HG03108 (cell line): ENCODE data around the gene CDH4.

Experiments used
- ATAC-seq: cut with Tn5 transposase; IDR thresholded peaks from one replicate; pipeline ENCODE4 v1.9.1; 2021; ENCODE audit warnings: moderate library complexity; ENCODE audit not compliant: unreplicated experiment

Gene CDH4

DNA sequence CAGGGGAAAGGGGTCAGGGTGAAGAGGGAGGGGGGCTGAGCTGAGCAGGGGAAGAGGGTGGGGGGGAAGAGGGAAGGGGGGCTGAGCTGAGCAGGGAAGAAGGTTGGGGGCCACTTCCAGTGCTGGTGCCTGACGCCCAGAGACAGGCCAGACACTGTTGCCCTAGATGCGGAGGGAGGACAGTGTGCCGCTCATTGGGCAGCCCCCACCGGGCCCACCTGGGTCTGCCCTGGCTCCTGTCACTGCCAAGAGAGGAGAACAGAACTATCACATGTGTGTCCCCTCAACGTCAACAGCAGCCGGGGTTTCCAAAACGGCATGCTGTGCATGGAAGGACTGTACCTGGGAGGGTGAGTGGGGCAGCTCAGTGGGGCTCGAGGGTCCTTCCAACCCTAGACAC is 342.1 kb downstream of the CDH4 start:
- no peak for ATAC-seq

DNA sequence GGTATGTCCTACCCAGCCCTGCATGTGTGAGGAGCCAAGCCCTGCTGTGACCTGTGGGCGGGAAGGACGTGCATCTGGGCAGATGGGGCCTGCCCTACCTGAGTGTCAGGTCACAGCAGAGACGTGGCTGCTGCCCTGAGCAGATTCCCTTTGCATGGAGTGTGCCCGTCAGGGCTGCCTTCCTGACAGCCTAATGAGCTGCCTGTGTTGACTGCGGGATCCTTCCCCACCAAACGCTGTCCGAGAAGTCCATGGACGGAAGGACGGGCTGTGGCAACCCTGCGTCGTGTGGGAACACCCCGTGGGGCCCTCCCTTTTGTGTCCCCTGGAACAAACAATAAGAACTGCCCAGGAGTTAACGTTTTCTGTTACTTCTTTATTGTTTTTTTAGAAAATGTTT is 343.2 kb downstream of the CDH4 start:
- ATAC-seq: no peak

DNA sequence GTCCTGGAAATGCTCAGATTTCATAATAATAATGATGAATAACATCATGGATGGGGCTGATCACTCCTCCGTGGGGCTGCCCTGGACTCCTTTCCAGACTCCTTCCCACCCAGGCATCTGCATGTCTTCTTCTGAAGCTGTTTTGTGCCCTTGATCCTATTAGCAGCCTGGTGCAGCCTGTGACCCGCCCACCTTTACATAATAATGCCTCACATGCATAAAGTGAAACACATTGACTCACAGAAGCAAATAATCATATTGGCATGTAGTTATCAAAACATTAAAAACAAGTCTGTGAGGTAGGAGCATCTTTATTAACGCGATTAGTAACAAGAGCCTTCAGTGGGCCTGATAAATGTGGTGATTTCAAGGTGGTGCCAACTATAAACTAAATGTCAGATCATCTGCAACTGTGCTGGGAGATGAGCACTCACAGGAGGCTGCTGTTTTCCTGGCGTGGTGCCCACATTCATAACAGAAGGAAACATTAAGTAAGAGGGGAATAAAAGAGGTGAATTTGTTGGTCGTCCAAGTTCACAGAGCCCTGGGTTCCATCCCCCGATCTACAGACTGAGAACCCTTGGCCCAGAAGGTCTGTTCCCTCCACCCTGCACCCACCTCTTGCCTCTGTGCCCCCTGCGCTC is 344.7 kb downstream of the CDH4 start:
- ATAC-seq: no peak

DNA sequence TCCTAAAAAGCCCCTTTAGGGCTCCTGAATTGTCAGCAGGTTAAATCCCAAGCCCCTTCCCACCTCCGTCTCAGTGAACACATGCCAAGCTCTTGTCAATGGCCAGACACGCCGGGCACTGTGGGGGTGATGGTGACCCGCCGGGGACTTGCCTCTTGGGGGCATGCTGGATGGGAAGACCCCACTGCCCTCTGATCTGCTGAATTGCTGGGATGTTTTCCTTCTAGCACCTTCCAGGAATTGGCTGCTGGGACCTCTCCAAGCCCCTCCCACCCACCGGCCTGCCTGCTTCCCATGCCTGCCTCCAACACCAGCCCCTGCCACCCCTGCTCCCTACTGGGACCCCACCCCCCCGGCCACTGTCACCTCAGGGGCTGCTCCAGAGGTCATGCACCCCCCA is 345.9 kb downstream of the CDH4 start:
- ATAC-seq: no peak

DNA sequence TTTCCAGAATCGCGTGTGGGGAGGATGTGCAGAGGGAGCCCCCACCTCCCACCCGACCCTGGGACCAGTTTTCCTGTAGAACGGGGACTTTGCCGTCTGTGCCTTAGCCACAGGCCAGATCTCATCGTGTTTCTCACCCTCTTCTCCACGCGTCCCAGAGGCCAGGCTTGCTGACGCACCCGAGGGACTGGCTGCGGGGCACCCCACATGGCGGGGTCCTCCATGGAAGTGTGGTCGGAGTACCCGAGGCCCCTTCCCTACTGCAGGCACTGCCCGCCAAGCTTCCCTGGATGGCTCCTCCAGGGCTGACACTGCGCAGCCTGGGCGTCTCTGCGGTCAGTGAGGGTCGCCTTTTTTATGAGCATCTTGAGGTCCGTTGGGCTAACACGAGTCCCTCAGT is 346.5 kb downstream of the CDH4 start:
- no peak for ATAC-seq

DNA sequence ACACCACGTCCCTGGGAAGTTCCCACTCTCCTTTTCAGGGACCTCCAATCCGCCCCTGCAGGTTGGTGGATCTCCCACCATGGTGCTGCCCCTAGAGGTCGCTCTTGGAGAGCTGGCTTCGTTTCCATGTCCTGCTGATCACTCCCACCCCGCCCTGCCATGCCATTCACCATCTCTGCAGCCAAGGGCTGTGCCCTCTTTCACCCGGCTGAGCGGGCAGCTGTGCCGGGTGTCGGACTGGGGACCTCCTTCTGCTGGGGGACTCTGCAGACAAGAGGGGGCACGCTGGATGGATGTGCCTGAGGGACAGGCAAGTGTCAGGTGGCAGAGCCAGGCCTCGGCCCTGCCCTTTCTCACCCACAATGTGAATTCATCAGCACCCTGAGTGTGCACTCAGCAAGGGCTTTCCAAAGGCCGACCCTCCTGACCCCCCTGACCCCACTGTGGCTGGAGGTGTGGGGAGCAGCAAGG is 347.0 kb downstream of the CDH4 start:
- ATAC-seq: no peak

DNA sequence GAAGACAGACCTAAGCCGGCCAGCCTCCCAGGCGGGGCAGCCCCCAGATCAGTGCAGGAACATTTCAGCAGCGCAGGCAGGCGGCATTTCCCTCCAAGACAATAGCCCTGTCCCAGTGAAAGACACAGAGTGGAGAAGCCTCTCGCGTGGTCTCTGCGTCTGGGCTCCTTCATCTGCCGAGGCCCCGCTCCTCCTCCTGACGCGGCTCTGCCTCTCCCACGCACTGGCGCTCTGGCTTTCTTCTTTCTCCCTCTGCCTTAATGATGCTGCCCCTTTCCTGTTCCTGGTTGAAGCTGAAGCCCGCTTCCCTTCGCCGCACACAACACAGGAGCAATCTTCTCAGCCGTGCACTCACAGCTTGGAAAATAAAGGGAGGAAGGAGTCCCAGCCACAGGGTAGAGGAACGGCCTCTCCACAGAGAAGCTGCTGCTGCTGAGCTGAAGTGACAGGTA is 347.5 kb downstream of the CDH4 start:
- no peak for ATAC-seq

DNA sequence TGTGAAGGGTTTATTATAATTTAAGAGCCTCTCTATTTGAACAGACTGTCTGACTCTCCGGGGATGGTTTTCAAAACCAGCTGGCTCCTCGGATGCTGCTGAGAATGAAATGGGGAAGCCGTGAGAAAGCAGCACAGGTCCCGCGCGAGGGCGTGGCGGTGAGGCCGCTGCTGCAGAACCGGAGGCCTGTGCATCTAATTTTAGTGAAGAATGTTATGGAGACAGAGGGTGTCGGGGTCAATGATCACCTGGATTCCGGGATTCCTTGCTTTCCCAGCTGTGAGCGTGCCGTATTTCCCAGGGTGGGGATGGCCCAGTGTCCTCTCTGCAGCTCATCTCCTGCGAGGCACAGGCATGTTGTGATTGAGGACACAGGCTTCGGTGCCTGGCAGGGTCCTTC is 348.0 kb downstream of the CDH4 start:
- ATAC-seq: no peak

DNA sequence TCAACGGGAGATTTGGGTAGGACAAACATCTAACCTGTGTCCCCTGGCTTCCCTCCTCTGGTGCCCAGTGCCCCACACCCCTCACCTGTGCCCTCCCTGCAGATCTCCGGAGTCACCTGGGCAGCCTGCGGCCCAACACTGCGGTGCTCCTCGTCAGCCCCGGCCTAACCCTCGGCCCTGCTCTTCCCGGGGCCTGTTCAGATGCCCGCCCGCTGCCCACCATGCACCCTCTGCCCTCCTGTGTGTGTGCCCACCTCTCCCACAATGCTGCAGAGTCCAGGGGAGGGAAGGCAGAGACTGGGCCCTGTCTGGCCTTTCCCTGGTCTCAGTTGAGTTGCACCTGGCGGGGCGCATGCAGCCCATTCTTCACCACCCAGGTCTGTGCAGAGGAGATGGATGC is 349.3 kb downstream of the CDH4 start:
- no peak for ATAC-seq

DNA sequence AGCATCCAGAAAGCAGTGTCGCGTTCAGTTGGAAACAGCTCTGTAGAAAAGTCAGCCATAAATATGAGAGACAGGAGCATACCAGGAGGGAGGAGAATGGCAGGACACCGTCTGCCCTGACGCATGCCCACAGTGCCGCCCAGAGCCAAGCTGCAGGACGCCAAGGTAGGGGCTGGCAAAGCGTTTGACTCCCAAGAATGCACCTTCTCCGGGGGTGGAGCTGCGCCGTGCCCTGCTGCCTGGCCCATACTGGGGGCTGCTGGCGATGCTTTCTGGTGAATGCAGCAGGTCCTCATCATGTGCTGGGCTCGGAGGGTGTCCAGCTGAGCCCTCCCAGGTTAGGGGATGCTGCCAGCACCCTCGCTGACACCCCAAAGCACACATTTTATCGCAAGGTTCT is 349.8 kb downstream of the CDH4 start:
- no peak for ATAC-seq

DNA sequence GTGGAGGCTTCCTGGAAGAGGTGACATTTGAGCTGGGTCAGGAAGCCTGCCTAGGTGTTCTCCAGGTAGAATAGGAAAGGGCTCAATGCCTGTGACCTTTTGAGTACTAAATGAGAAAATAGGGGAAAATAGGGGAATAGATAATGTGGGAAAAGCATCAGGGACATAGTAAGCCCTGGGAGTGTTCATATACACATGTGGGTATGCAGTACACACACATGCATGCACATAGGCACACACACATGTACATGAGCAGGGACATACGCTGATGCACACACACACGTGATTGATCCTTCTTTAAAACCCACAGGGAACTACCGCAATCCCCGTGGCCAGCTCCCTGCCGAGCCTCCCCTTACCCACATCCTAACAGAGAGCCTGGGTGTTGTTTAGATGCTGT is 351.7 kb downstream of the CDH4 start:
- ATAC-seq: no peak

DNA sequence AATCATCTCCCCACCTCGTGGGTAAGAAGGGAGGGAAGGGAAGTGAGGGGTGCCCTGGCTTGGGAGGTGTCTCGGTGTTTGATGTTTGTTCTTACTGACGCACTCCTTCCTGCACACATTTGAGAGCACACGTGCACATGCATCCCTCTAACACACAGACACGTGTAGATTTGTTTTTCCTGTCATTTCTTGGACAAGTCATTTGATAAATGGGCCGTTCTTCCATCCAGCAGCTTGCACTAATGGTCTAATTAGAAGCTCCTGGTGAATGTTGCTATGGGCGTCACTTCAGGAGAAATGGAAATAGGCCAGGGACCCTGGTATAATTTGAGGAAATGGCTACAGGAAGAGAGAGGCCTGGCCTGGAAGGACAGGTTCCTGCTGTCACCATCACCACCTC is 352.5 kb downstream of the CDH4 start:
- ATAC-seq: no peak

DNA sequence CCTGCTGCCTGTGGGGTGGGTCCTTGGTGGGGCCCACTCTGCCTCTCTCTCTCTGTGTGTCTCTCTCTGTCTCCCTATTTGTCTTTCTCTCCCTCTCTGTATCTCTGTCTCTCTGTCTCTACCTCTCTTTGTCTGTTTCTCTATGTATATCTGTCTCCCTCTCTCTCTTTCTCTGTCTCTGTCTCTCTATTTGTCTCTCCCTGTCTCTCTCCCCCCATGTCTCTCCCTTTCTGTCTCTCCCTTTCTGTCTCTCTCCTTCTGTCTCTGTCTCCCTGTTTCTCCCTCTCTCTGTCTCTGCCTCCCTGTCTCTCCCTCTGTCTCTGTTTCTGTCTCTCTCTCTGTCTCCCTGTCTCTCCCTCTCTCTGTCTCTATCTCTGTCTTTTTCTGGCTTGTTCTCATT is 353.2 kb downstream of the CDH4 start:
- ATAC-seq: no peak

DNA sequence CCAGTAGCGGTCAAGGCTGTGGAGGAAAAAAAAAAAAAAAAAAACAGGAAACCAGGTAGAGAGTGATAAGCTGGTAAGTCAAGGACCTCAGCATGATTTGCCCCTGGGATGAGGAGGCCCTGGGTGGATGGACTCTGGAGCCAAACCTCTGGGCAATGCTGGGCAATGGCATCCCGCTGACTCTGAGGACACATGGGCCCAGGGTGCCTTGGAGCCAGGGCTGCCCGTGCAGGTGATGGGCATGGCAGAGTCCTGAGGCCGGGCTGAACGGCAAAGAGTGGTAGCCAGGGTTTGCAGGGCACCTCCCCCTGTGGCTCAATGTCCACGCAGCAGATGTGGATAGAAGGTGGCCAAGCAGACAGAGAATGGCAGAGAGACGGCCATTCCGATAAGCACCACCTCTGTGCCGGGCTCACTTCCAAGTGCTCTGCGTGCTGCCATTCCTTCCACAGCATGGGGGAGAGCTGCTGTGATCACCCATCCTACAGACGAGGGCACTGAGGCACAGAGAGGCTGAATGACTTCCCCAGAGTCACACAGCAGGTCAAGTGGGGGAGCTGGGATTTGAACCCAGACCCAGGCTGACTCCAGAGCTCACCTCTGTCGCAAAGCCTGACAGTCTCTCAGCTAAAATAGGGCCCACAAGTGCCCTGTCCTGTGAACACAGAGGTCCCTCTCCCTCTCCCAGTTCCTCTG is 353.9 kb downstream of the CDH4 start:
- ATAC-seq: no peak

DNA sequence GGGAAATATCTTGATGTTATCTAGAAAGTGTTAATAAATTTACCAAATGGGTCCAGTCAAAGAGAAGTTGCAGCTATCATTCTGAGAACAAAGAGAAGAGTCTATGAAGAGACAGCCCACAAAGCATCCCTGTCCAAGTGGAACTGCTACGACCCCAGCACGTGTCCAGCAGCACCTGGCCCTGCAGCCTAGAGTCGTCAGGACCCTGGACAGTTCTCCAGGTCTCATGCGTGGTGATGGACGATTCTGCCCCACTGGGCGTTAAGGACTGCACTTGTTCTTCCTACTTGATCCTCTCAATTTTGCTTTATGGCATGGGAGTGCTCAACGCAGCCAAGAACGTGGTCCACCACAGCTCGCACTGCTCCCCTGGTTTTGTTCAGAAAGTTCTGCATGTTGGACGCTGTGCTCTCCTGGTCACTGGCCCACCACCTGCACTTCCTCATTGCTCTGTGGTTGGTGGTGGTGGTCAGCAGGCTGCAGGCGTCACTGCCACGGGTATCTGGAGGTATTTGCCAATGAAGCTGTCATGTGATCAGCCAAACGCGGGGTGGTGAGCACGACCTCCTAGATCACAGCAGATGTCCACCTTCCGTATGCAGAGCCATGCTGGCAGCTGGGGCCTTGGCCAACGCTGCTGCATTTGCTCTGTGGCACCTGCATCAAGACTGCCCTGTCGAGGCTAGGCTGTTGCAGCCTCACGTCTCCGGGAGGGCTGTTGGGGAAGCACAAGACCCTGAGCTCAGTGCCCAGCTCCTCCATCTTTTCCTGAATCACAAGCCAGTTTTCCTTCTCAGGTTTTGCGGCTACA is 356.4 kb downstream of the CDH4 start:
- ATAC-seq: no peak

DNA sequence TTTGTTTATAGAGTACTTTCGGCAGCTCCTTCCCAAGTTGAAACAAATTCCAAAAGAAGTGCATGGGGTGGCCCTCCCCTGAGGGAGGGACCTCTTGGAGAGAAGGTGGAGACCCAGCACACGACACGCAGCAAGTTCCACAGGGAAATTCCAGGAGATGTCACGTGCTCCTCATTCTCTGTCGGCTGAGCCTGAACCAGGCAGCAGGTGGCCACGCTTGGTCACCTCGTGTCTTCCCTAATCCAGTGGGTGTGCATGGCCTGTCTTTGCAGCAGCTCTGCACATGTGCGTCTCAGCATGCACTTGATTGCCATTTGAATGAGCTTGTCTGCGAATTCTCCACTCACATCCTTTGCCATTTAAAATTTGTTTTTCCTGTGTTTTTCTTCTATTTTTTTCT is 357.4 kb downstream of the CDH4 start:
- ATAC-seq: no peak

DNA sequence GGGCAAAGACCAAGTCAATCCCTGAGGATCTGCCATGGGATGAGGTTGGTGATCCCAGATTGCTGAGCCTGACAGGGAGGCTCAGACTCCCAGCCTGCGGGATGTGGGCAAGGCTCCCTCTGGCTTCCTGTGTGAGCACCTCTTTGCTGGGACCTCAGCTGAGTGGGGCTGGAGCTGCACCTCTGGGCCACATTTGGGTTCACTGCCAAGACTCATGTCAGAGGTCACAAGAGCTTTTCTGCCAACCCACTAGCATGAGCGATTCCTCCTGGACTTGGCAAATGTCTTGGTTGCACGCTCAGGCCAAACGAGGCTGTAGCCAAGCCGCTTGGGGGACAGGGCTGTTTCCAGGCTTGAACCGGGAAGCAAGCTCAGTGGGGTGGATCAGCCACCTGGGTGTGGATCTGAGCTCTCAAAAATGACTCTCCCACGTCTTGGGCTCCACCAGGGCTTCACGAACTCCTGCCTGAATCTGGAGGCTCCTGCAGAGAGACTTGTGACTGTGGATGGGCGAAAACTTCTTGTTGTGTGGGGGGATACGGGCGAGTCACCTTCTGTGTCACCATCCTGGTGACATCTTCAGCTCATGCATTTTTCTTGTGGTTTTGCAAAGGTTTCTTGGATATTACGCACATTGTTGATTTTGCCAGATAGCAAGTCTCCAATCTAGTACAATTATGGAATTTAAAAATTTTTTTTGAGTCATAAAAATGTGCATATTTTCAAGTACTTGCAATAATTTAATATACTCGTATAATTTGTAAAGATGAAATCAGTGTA is 359.5 kb downstream of the CDH4 start:
- ATAC-seq: no peak

DNA sequence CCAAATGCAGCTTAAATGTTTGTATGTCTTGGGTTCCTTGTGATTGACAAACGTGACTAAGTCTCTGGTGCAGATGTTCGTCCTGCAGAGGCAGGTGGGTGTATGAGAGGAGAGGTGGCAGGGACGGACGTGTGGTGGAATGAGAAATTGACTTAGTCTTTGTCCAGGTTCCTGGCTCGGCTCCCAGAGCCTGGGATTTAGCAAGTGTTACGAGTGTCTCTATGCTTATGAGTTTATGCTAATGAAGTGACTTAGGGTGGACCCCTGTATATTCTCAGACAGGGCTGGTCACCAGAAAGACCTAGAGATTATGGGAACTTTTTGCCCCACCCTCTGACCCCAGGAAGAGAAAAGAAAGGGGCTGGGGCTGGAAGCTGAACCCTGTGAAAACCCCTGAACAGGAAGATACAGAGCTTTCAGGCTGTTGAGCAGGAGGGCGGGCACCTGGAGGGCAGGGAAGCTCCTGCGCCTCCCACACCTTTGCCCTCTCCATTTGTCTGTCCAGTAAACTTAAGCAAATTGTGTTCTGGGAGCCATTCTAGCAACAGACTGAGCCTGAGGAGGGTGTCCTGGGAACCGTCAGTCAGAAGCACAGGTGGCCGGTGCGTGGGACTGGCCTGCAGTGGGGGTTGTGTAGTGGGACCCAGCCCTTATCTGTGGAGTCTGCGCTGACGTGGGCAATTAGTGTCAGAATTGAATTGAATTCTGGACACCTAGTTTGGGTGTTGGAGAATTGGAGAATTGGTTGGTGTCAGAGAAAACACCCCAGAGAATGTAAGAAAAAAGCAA is 362.1 kb downstream of the CDH4 start:
- no peak for ATAC-seq

DNA sequence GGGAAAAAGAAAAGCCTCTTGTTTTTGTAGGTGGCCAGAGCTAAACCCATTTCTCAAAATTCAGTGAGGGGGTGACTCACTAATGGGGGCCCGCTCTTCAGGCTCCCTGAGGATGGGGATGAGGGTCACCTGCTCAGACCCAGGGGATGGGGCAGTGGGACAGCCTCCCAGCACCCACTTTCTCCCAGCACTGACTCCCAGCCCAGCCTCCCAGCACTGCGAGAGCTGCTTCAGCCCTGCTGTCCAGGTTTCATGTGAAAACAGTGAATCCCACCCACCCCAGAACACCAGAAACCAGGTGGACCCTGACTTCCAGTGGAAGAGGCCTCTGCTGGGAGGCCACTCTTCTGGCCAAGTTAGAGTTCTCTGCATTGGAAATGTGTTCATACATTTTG is 362.6 kb downstream of the CDH4 start:
- ATAC-seq: no peak

DNA sequence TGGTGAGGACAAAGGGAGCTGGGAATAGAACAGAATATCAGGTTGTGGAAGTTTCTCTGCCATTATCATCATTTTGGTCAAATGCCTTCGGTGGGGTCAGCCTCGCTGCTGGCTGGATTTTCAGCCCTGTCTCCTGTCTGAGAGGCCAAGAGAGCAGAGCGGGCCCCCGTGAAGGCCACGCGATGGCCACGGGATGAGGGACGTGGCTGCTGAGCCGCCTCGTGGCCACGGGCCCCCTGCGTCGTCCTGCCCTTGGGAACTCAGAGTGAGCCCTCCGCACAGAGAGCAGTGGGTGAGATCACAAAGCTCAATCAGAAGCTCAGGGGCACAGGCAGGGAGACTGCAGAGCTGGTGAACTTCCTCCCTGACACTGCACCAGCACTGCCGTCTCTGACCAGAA is 363.7 kb downstream of the CDH4 start:
- no peak for ATAC-seq
